Common myeloid progenitor, CD34-positive (primary cell): ENCODE data around the gene PCNX3.

Source experiments
- CTCF ChIA-PET: fragments of 350-600 bp; sonication (Branson Sonifier 250); formaldehyde crosslinking; loops from one replicate; lab custom pipeline; 2021; ENCODE audit warnings: antibody characterized with exemption; lab: Charles Lee
- POLR2A ChIA-PET: fragments of 350-600 bp; sonication (Branson Sonifier 250); formaldehyde crosslinking; loops from one replicate; lab custom pipeline; 2021; ENCODE audit warnings: antibody characterized with exemption; lab: Charles Lee
- DNase-seq, 3 donors: peaks; one replicate each; pipeline versions ENCODE4 v3.0.0 to v3.0.0-alpha.2; 2013
- H3K27ac ChIP-seq, 2 experiments: 1 replicate in 1 of 2; 2 replicates in 1 of 2; pipeline ENCODE4 v1.7.0; 2013; ENCODE audit warnings: inconsistent platforms in 2 of 2, low read length in 2 of 2, mild to moderate bottlenecking in 2 of 2, low read depth in 1 of 2, moderate library complexity in 1 of 2; ENCODE audit not compliant: severe bottlenecking in 2 of 2, insufficient read depth in 1 of 2, poor library complexity in 1 of 2
- H3K27me3 ChIP-seq, 5 experiments: replicated peaks in 2 of 5; 1 replicate in 3 of 5; 2 replicates in 2 of 5; pipeline versions ENCODE4 v1.6.1 to v1.7.0; 2013; ENCODE audit warnings: low read length in 4 of 5, mild to moderate bottlenecking in 2 of 5, moderate library complexity in 2 of 5, inconsistent platforms in 1 of 5; ENCODE audit not compliant: insufficient read depth in 5 of 5, control insufficient read depth in 4 of 5
- H3K36me3 ChIP-seq, 4 experiments: 1 replicate in 2 of 4; 2 replicates in 2 of 4; pipeline versions ENCODE4 v1.6.1 to v1.7.0; 2013; ENCODE audit warnings: low read length in 3 of 4, control low read depth in 1 of 4, mild to moderate bottlenecking in 1 of 4; ENCODE audit not compliant: control insufficient read depth in 4 of 4, insufficient read depth in 4 of 4
- H3K4me1 ChIP-seq, 4 experiments: 1 replicate in 3 of 4; 2 replicates in 1 of 4; pipeline versions ENCODE4 v1.6.1 to v1.7.1; 2013; ENCODE audit warnings: low read length in 3 of 4, mild to moderate bottlenecking in 3 of 4, control low read depth in 1 of 4, inconsistent platforms in 1 of 4, moderate library complexity in 1 of 4; ENCODE audit not compliant: control insufficient read depth in 4 of 4, insufficient read depth in 4 of 4; ENCODE audit errors: control extremely low read depth in 1 of 4
- H3K4me3 ChIP-seq, 7 experiments: 1 replicate in 4 of 7; 2 replicates in 3 of 7; pipeline versions ENCODE4 v1.5.1 to v1.7.0; 2013; ENCODE audit warnings: mild to moderate bottlenecking in 7 of 7, low read length in 6 of 7, moderate library complexity in 6 of 7, inconsistent platforms in 2 of 7, low read depth in 2 of 7, control low read depth in 1 of 7; ENCODE audit not compliant: insufficient read depth in 4 of 7, control insufficient read depth in 1 of 7; ENCODE audit errors: extremely low read depth in 1 of 7
- H3K9me3 ChIP-seq, 5 experiments: 1 replicate in 4 of 5; 2 replicates in 1 of 5; pipeline versions ENCODE4 v1.6.1 to v1.7.1; 2013; ENCODE audit warnings: low read length in 4 of 5, mild to moderate bottlenecking in 2 of 5, inconsistent platforms in 1 of 5, low read depth in 1 of 5, moderate library complexity in 1 of 5; ENCODE audit not compliant: control insufficient read depth in 4 of 5, insufficient read depth in 2 of 5; ENCODE audit errors: control extremely low read depth in 1 of 5
- WGBS: methylation state at CpG from one replicate; pipeline ENCODE4 v1.1.5; 2013; ENCODE audit not compliant: insufficient coverage; 5-methylcytosine and 5-hydroxymethylcytosine counted together

The PCNX3 gene

GRCh38 chr11:65585396-65586246 is 30.0 kb upstream of the PCNX3 start:
- peaks cover 0 to 36% (median 26%) of the 10 kb centered on the region in 4 experiments for H3K4me1 ChIP-seq
- H3K36me3 ChIP-seq = peaks cover 4 to 58% (median 32%) of the 10 kb centered on the region in 4 experiments
- H3K27me3 ChIP-seq = no peaks in the 10 kb centered on the region
- POLR2A ChIA-PET = interaction anchor here (5.4 kb wide), 1 partner anchor 10 kb away, joined by 32 read pairs; the partner anchor contains the start of gene EHBP1L1
- no peak overlapping the region for H3K27ac ChIP-seq
- no peak for DNase-seq
- H3K4me3 ChIP-seq = no peak overlapping the region
- 95% methylated on average over 44 of the region's 51 CpGs for WGBS
- no peaks in the 10 kb centered on the region for H3K9me3 ChIP-seq
- CTCF ChIA-PET = interaction anchor here (1.7 to 16.6 kb wide), 5 partner anchors 6 to 47 kb away, joined by 7 to 262 read pairs (median 170); partner anchors contain the start of genes EHBP1L1, FAM89B, MAP3K11 and PCNX3

DNA sequence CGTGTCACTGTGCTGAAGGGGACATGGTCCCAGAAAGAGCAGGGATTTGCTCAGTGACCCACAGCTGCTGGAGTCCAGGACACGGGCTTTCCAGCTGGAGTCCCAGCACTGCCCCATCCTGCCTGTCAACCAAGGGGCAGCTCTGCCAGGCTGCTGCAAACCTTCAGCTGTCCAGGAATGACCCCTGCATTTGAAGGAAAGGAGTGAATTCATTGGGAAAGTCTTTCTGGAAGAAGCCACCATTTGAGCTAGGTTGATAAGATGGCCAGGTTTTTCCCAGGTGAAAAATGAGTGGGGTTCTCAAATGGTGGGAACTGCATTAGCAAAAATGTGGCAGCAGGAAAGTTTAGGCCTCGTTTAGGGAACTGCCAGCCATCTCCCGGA is 29.3 kb upstream of the PCNX3 start:
- CTCF ChIA-PET = interaction anchor here (10.7 to 16.6 kb wide), 4 partner anchors 7 to 47 kb away, joined by 119 to 262 read pairs (median 200); partner anchors contain the start of genes EHBP1L1, FAM89B, MAP3K11 and PCNX3
- Histone ChIP-seq H3K4me3 (no peak overlapping the region), H3K9me3 (no peaks in the 10 kb centered on the region), H3K27me3 (no peaks in the 10 kb centered on the region), H3K27ac (no peak overlapping the region), H3K4me1 (peaks cover 0 to 36% (median 26%) of the 10 kb centered on the region in 4 experiments), H3K36me3 (peaks cover 4 to 54% (median 31%) of the 10 kb centered on the region in 4 experiments)
- POLR2A ChIA-PET = interaction anchor here (5.4 kb wide), 1 partner anchor 10 kb away, joined by 32 read pairs; the partner anchor contains the start of gene EHBP1L1
- no peak for DNase-seq
- 75% methylated on average over 3 of the region's 4 CpGs for WGBS

DNA sequence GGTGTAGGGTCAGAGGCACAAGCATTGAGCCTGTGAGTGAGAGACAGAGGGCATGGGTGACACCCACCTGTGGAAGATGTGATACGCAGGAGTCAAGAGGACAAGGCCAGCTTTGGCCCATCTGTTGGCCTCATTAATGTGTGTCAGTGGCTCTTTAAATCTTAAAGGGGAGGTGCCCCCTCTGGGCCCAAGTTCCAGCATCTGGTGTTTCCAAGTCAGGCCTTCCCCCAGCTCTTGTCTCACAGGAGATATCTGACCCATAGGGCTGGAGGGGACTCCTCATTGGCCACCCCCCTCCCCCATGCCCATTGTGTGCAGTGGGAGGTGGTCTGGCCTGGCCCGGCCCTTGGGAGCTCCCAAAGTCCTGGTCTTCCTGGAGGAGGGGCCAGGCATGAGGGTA is 28.9 kb upstream of the PCNX3 start:
- Histone ChIP-seq H3K36me3 (peaks cover 4 to 53% (median 31%) of the 10 kb centered on the region in 4 experiments), H3K9me3 (no peaks in the 10 kb centered on the region), H3K27me3 (no peaks in the 10 kb centered on the region), H3K4me3 (no peak overlapping the region), H3K27ac (no peak overlapping the region), H3K4me1 (peaks cover 0 to 36% (median 26%) of the 10 kb centered on the region in 4 experiments)
- no peak for DNase-seq
- WGBS = 100% methylated on average over 1 of the region's 2 CpGs
- CTCF ChIA-PET = interaction anchor here (0.6 to 16.6 kb wide), 6 partner anchors 7 to 450 kb away, joined by 3 to 262 read pairs (median 144); partner anchors contain the start of genes EHBP1L1, FAM89B, MAP3K11 and PCNX3
- POLR2A ChIA-PET = interaction anchor here (5.4 kb wide), 1 partner anchor 11 kb away, joined by 32 read pairs; the partner anchor contains the start of gene EHBP1L1

- Histone ChIP-seq H3K27ac (peak overlapping the region in 1 of 2 experiments; percentile 49), H3K4me3 (peak overlapping the region in 3 of 7 experiments; percentile 25 to 44 (median 38)), H3K27me3 (no peaks in the 10 kb centered on the region), H3K4me1 (peaks cover 0 to 37% (median 28%) of the 10 kb centered on the region in 4 experiments), H3K36me3 (peaks cover 7 to 59% (median 34%) of the 10 kb centered on the region in 4 experiments), H3K9me3 (no peaks in the 10 kb centered on the region)
- ChIA-PET POLR2A (interaction anchor here (0.5 to 5.4 kb wide), 6 partner anchors 8 to 18 kb away, joined by 3 to 32 read pairs (median 4); partner anchors contain the start of genes EHBP1L1, FAM89B and ZNRD2), CTCF (interaction anchor here (0.9 to 16.6 kb wide), 9 partner anchors 9 to 255 kb away, joined by 3 to 262 read pairs (median 21); partner anchors contain the start of genes DPF2, EHBP1L1, FAM89B and MAP3K11)
- 20% methylated on average over 12 of the region's 13 CpGs for WGBS
- DNase-seq = peak; percentile 76 to 85 (median 85)
Measured at GRCh38 chr11:65588199-65589054, 27.1 kb upstream of the PCNX3 start.

DNA sequence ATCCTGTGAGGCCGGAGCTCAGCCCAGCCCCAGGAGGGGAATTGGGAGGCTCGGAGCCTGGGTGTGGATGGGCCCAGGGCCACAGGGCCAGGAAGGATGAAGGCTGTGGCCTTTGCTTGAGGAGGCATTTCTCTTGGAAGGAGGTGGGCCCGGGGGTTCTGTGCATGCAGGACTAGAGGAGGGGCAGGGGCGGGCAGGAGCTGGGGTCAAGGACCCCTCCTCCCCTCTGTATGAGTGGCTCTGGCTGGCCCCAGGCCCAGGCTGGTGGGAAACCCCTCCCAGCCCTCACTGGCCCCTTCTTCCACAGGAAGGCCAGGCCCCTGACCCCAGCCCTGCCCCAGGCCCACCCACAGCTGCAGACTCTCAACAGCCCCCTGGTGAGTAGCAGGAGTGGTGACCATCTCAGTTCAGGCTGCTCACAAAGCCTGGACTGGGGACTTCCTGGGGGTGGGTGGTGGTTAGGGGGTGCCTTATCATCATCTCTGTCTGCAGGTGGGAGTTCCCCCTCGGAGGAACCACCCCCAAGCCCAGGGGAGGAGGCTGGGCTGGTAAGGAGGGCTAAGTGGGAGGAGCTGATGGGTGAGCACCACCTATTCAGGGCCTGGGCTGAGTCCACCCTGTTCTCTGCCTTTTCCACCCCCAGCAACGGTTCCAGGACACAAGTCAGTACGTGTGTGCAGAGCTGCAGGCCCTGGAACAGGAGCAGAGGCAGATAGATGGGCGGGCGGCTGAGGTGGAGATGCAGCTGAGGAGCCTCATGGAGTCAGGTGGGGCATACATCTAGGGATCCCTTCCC is 25.9 kb upstream of the PCNX3 start:
- Histone ChIP-seq H3K4me3 (no peak overlapping the region), H3K27ac (no peak overlapping the region), H3K4me1 (peaks cover 0 to 41% (median 28%) of the 10 kb centered on the region in 4 experiments), H3K27me3 (no peaks in the 10 kb centered on the region), H3K36me3 (peaks cover 7 to 53% (median 30%) of the 10 kb centered on the region in 4 experiments), H3K9me3 (no peaks in the 10 kb centered on the region)
- DNase-seq = peak in 2 of 3 donors; percentile 79 to 83
- CTCF ChIA-PET = interaction anchor here (0.7 to 16.6 kb wide), 8 partner anchors 9 to 271 kb away, joined by 3 to 262 read pairs (median 70); partner anchors contain the start of genes EHBP1L1, FAM89B, MAP3K11 and PCNX3
- 92% methylated on average over 8 of the region's 9 CpGs for WGBS
- POLR2A ChIA-PET = interaction anchor here (0.7 to 1.2 kb wide), 2 partner anchors 9 to 13 kb away, joined by 3 read pairs; partner anchors contain the start of gene EHBP1L1
